WERI-Rb-1 (cell line): ENCODE results near the gene ADCY5.

Source experiments
- DNase-seq: peaks from one replicate; pipeline ENCODE4 v3.0.0-alpha.2; 2020
- H3K27ac ChIP-seq: fragments of 250-450 bp; sonication (Bioruptor Pico); 2 replicates; pipeline ENCODE4 v1.5.1; 2020; ENCODE audit warnings: mild to moderate bottlenecking, moderate library complexity
- H3K27me3 ChIP-seq: fragments of 250-450 bp; sonication (Bioruptor Pico); 2 replicates; pipeline ENCODE4 v1.5.1; 2021; ENCODE audit warnings: mild to moderate bottlenecking, low read depth, moderate library complexity; ENCODE audit not compliant: insufficient read depth, severe bottlenecking
- H3K36me3 ChIP-seq: fragments of 250-450 bp; sonication (Bioruptor Pico); 2 replicates; pipeline ENCODE4 v1.5.1; 2020; ENCODE audit warnings: mild to moderate bottlenecking, moderate library complexity
- H3K4me3 ChIP-seq: 2 replicates; pipeline ENCODE4 v1.5.1; 2011; ENCODE audit warnings: low read depth, mild to moderate bottlenecking, control low read depth, low read length
- H3K9me3 ChIP-seq: fragments of 250-450 bp; sonication (Bioruptor Pico); 2 replicates; pipeline ENCODE4 v1.5.1; 2021; ENCODE audit warnings: mild to moderate bottlenecking, moderate library complexity; ENCODE audit not compliant: severe bottlenecking
- CTCF ChIP-seq: IDR thresholded peaks from 2 replicates; pipeline ENCODE4 v1.5.1; 2011; ENCODE audit warnings: low read depth, mild to moderate bottlenecking, control low read depth, inconsistent platforms, low read length

ADCY5 gene

GRCh38 chr3:123296836-123297626 is 151.9 kb downstream of the ADCY5 start:
- Histone ChIP-seq H3K27me3 (no peaks in the 10 kb centered on the region), H3K9me3 (no peaks in the 10 kb centered on the region), H3K4me3 (no peak overlapping the region), H3K36me3 (no peaks in the 10 kb centered on the region), H3K27ac (no peak overlapping the region)
- TF ChIP-seq CTCF = no peak
- no peak for DNase-seq

GRCh38 chr3:123296261-123296660 is 152.6 kb downstream of the ADCY5 start:
- no peaks in the 10 kb centered on the region for H3K36me3 ChIP-seq
- H3K4me3 ChIP-seq = no peak overlapping the region
- no peak for TF ChIP-seq CTCF
- H3K27me3 ChIP-seq = no peaks in the 10 kb centered on the region
- DNase-seq = no peak
- H3K9me3 ChIP-seq = no peaks in the 10 kb centered on the region
- H3K27ac ChIP-seq = no peak overlapping the region

GRCh38 chr3:123295901-123296250 is 153.0 kb downstream of the ADCY5 start:
- no peaks in the 10 kb centered on the region for H3K36me3 ChIP-seq
- no peak overlapping the region for H3K4me3 ChIP-seq
- DNase-seq = no peak
- no peak overlapping the region for H3K27ac ChIP-seq
- no peaks in the 10 kb centered on the region for H3K27me3 ChIP-seq
- H3K9me3 ChIP-seq = no peaks in the 10 kb centered on the region
- no peak; the same call in 1 of the 2 replicates for TF ChIP-seq CTCF

- no peak overlapping the region for H3K27ac ChIP-seq
- no peaks in the 10 kb centered on the region for H3K27me3 ChIP-seq
- no peaks in the 10 kb centered on the region for H3K36me3 ChIP-seq
- no peak for DNase-seq
- no peak overlapping the region for H3K4me3 ChIP-seq
- no peaks in the 10 kb centered on the region for H3K9me3 ChIP-seq
- no peak for TF ChIP-seq CTCF
Measured at GRCh38 chr3:123295171-123295900, 153.6 kb downstream of the ADCY5 start.

- Histone ChIP-seq H3K36me3 (no peaks in the 10 kb centered on the region), H3K27ac (no peak overlapping the region), H3K4me3 (no peak overlapping the region), H3K9me3 (no peaks in the 10 kb centered on the region), H3K27me3 (no peaks in the 10 kb centered on the region)
- no peak for TF ChIP-seq CTCF
- no peak for DNase-seq
Measured at GRCh38 chr3:123294296-123294938, 154.5 kb downstream of the ADCY5 start.
